Mucosa of stomach (tissue), 1 donor: ENCODE measurements around the gene B3GAT1.
"Not testable (repeated sequence)": the region's sequence is repeated elsewhere in the genome, so short reads cannot be mapped to it uniquely, and the experiment has no call there.

ENCODE experiments used
- H3K27me3 ChIP-seq: one replicate; pipeline ENCODE4 v1.7.0; 2013; ENCODE audit warnings: mild to moderate bottlenecking, low read length; ENCODE audit not compliant: control insufficient read depth, insufficient read depth
- H3K36me3 ChIP-seq: one replicate; pipeline ENCODE4 v1.7.0; 2013; ENCODE audit warnings: low read length; ENCODE audit not compliant: control insufficient read depth, insufficient read depth
- H3K4me1 ChIP-seq: one replicate; pipeline ENCODE4 v1.7.0; 2013; ENCODE audit warnings: mild to moderate bottlenecking, low read length; ENCODE audit not compliant: control insufficient read depth, insufficient read depth
- H3K4me3 ChIP-seq: one replicate; pipeline ENCODE4 v1.7.0; 2013; ENCODE audit warnings: low read length
- H3K9ac ChIP-seq: one replicate; pipeline ENCODE4 v1.7.0; 2013; ENCODE audit warnings: mild to moderate bottlenecking, low read length, moderate library complexity
- H3K9me3 ChIP-seq: one replicate; pipeline ENCODE4 v1.7.0; 2013; ENCODE audit warnings: mild to moderate bottlenecking, low read length, moderate library complexity; ENCODE audit not compliant: control insufficient read depth
- donor health status: Pancreatic carcinoma.

The B3GAT1 gene

DNA sequence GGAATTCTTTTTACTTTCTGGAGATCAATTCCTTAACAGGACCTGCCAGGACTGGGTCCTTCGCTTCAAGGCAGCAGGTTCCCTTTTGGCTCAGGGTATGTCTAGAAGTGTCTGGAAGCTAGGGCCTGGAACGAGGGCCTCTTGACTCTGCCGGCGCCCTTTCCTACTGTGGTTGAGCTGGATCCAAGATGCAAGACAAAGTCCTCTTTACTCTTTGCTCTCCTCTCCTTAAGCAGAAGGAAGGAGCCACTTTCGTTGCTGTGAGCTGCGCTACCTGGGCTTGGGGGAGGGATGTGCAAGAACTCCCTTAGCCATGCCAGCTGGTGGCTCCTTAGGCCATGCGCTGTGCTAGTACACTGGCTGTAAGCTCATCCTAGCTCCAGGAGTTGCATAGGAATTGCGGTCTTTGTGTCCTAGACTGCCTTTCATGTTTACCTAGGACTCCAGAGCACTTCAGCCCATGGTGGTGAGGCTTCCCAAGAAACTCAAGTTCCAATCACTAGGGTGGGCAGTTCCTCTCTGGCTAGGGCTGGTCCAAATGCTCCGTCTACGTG is 62.2 kb downstream of the B3GAT1 start:
- H3K4me3 ChIP-seq: no peak overlapping the region
- no peaks in the 10 kb centered on the region for H3K36me3 ChIP-seq
- no peaks in the 10 kb centered on the region for H3K27me3 ChIP-seq
- no peak overlapping the region for H3K9ac ChIP-seq
- no peaks in the 10 kb centered on the region for H3K4me1 ChIP-seq
- H3K9me3 ChIP-seq: no peaks in the 10 kb centered on the region

- no peaks in the 10 kb centered on the region for H3K36me3 ChIP-seq
- H3K9ac ChIP-seq: no peak overlapping the region
- no peaks in the 10 kb centered on the region for H3K27me3 ChIP-seq
- H3K4me3 ChIP-seq: no peak overlapping the region
- no peaks in the 10 kb centered on the region for H3K9me3 ChIP-seq
- H3K4me1 ChIP-seq: no peaks in the 10 kb centered on the region
Measured at GRCh38 chr11:134349109-134349801, 62.8 kb downstream of the B3GAT1 start.

GRCh38 chr11:134347441-134347840 is 64.6 kb downstream of the B3GAT1 start:
- Histone ChIP-seq H3K4me1 (no peaks in the 10 kb centered on the region), H3K36me3 (no peaks in the 10 kb centered on the region), H3K4me3 (no peak overlapping the region), H3K9me3 (no peaks in the 10 kb centered on the region), H3K9ac (no peak overlapping the region), H3K27me3 (no peaks in the 10 kb centered on the region)

DNA sequence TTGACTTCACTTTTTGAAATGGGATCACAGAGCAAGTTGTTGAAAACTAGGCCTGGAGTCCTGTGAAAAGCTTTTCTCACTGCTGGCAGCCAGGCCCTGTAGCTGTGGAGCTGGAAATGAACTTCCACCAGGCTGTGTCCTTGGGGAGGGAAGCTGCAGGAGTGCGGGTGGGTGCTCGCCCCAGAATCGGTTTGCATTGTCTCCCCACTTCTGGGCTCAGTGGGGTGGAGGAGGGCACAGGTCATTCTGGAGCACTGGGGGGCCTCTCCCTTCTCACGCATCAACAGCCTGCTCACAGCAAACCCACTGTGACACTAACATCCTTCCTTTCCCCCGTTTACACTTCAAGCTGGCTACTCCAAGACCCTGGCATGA is 65.1 kb downstream of the B3GAT1 start:
- H3K36me3 ChIP-seq: no peaks in the 10 kb centered on the region
- no peak overlapping the region for H3K4me3 ChIP-seq
- no peaks in the 10 kb centered on the region for H3K9me3 ChIP-seq
- no peaks in the 10 kb centered on the region for H3K27me3 ChIP-seq
- no peak overlapping the region for H3K9ac ChIP-seq
- H3K4me1 ChIP-seq: no peaks in the 10 kb centered on the region

DNA sequence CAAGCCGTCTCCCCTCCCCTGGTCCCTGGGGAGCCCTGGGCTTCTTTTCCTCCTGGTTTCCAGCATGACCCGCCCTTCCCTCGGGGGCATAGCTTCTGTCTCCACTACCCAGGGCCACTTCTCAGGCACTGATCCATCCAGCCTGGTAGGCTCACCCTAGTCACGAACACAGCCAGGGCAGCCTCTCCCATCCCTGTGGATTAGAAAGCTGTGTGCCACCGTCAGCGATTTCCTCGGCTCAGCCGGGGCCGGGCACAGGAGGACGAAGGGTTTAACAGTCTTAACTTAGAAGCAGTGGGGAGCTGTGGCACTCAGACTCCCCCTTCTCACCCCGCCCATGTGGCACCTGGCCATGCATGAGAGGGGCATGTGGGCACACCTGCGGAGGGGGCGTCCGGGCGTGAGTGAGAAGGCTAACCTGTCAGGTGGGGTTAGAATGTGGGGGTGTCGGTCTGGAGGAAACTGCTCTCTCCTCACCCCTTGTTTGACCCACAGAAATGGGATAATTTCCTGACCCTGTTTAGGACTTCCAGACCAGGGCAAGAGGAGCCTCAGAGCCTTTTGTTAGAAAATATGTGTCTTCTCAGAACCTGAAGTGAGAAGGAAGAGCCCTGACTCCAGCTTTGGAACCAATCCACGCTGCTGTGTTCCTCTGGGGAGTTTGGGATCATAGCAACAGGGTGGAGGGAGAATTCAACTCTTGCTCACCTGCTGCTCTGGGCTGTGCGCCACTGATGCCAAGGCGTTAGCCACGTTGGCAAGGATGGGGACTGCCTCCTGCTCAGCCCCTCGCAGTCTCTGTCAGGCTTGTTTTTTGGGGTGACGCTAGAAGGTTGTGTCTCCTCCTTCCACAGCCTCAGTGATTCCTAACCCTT is 65.7 kb downstream of the B3GAT1 start:
- Histone ChIP-seq H3K4me3 (no peak overlapping the region), H3K9ac (no peak overlapping the region), H3K27me3 (no peaks in the 10 kb centered on the region)

DNA sequence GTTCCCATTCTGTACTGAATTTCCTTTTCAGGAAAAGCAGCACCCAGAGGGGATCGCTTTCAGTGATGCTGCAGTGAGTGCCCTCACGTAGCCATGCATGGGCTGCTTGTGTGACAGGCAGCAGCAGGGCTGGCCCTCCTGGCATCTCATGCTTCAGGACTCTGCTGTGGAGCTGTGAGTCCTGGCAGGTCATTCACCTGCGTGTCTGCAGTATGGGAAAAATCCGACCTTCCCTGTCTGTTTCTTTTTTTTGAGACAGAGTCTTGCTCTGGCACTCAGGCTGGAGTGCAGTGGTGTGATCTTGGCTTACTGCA is 66.8 kb downstream of the B3GAT1 start:
- no peak overlapping the region for H3K9ac ChIP-seq
- no peaks in the 10 kb centered on the region for H3K27me3 ChIP-seq
- no peaks in the 10 kb centered on the region for H3K9me3 ChIP-seq
- no peak overlapping the region for H3K4me3 ChIP-seq
- H3K36me3 ChIP-seq: no peaks in the 10 kb centered on the region
- peaks cover 5% of the 10 kb centered on the region for H3K4me1 ChIP-seq

More for the DNA sequence above, 65.7 kb downstream of the B3GAT1 start:
- H3K4me1 ChIP-seq: no peaks in the 10 kb centered on the region
- no peaks in the 10 kb centered on the region for H3K36me3 ChIP-seq
- H3K9me3 ChIP-seq: no peaks in the 10 kb centered on the region

DNA sequence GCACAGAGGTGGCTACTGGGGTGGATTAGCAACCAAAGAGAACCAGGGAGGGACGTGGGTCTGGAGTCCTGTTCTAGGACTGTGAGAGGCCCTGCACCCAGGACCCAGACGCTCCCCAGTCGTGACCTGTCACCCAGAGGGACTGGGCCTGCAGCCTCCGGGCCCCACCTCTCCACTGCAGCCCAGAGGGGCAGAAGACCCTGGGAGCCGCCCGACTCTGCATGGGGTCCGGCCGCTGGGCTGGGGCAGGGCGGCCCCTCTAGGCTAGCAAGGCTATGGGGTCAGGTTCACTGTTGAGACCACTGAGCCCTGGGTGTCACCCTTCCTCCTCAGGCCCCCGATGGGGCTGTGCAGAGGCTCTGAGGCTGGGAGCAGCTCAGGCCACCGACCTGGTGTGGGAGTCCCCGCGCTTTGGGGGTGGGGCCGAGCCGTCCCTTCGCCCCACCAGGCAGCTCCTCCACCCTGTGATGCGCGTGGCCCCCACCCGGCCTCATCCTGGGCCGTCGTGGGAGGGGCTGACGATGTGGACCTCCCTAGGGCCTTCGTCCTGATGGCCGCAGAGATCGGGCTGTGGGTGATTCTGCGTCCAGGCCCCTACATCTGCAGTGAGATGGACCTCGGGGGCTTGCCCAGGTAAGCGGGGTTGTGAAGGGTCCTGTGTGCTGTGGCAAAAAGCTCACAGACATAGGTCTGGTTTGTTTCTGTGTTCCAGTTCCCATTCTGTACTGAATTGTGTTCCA is 67.4 kb downstream of the B3GAT1 start:
- not testable (repeated sequence) for H3K9me3 ChIP-seq, H3K27me3 ChIP-seq, H3K4me1 ChIP-seq, H3K9ac ChIP-seq, H3K36me3 ChIP-seq, H3K4me3 ChIP-seq

DNA sequence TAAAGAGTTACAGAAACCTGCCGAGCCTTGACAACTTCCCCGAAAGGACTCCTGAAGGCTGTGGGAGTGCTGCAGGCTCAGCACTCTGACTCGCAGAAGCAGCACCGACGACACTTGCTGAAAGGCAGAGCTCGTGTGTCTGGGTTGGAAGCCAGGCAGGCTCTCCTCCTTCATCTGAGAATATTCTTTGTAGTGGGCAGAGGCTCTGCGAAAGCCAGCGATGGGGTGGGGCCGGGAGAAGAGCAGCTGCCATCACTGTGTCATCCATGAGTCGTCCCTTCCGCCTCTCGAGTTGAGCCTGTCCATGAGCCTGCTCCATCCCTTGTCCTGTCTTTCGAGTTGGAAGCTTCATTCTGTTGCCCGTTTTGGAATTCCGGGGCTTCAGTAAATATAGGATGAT is 68.4 kb downstream of the B3GAT1 start:
- peaks cover 9% of the 10 kb centered on the region for H3K4me1 ChIP-seq
- H3K4me3 ChIP-seq: no peak overlapping the region

GRCh38 chr11:134342572-134343340 is 69.3 kb downstream of the B3GAT1 start:
- H3K9me3 ChIP-seq: no peaks in the 10 kb centered on the region
- H3K9ac ChIP-seq: no peak overlapping the region
- H3K27me3 ChIP-seq: no peaks in the 10 kb centered on the region
- H3K36me3 ChIP-seq: no peaks in the 10 kb centered on the region
- no peak overlapping the region for H3K4me3 ChIP-seq
- H3K4me1 ChIP-seq: peaks cover 9% of the 10 kb centered on the region

More for the DNA sequence above, 68.4 kb downstream of the B3GAT1 start:
- no peaks in the 10 kb centered on the region for H3K36me3 ChIP-seq
- no peaks in the 10 kb centered on the region for H3K27me3 ChIP-seq
- no peak overlapping the region for H3K9ac ChIP-seq
- H3K9me3 ChIP-seq: no peaks in the 10 kb centered on the region

DNA sequence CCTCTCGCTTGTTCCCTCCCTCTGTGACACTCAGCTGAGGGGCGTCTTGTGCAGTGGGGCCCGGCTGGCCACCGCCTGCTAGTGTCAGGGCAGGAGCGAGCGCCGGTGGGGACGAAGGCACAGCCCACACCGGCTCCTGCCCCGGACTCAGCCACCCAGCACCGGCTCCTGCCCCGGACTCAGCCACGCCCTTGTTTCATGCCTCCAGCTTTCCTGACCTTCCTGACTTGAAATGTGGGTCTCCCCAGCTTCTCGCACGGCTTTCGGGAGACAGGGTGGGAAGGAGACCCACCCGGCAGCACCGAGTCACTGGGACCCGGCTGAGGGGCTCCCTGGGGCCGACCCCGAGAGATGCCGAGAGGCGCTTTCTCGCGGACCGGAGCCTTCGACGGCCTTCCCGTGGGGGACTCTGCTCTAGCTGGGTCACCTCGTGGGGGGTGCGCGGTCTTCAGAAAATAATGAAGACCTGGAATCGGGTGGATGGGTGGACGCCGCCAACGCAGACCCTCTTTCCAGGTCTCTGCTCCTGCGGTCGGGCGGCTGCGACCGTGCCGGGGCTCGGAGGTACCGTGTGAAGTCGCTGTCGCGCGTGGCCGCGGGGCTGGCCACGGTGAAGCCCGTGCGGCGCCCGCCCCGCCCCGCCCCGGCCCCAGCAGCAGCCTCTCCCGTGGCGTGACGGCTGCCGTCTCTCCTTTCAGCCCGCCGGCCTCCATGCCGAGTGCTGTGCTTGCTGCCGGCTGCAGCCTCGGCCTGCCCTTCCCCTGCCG is 70.1 kb downstream of the B3GAT1 start:
- Histone ChIP-seq H3K9ac (no peak overlapping the region), H3K36me3 (no peaks in the 10 kb centered on the region), H3K4me3 (no peak overlapping the region), H3K27me3 (no peaks in the 10 kb centered on the region), H3K4me1 (peaks cover 9% of the 10 kb centered on the region), H3K9me3 (no peaks in the 10 kb centered on the region)

- Histone ChIP-seq H3K27me3 (no peaks in the 10 kb centered on the region), H3K4me1 (peaks cover 9% of the 10 kb centered on the region), H3K9me3 (no peaks in the 10 kb centered on the region), H3K4me3 (no peak overlapping the region), H3K36me3 (no peaks in the 10 kb centered on the region), H3K9ac (no peak overlapping the region)
Measured at GRCh38 chr11:134340354-134340964, 71.6 kb downstream of the B3GAT1 start.
